H1 (cell line): ENCODE results near the gene FAIM2. TPM values are rescaled to one million over a fixed set of nuclear protein-coding genes. Genes with fewer than 3 reads are reported as not detected.

ENCODE experiments used
- CTCF ChIA-PET: fragments of 300-600 bp; sonication (Branson Sonifier 250); formaldehyde crosslinking; loops from one replicate; lab custom pipeline; 2021; ENCODE audit not compliant: partially characterized antibody; lab: Charles Lee
- POLR2A ChIA-PET: fragments of 300-600 bp; sonication (Branson Sonifier 250); formaldehyde crosslinking; loops from one replicate; lab custom pipeline; 2021; ENCODE audit warnings: inconsistent platforms; ENCODE audit not compliant: partially characterized antibody; lab: Charles Lee
- DNase-seq, 2 experiments: peaks; one replicate each; pipeline versions ENCODE4 v3.0.0 to v3.0.0-alpha.2; 2010 to 2022; ENCODE audit warnings: low spot score in 2 of 2, low read depth in 1 of 2, mixed read lengths in 1 of 2
- FAIRE-seq: peaks from 2 replicates; lab custom pipeline; 2011; peaks lifted over from hg19 to GRCh38; lab: Jason Lieb, UNC
- H2AFZ ChIP-seq: 2 replicates; pipeline ENCODE4 v1.8.1; 2012; ENCODE audit warnings: low read length, inconsistent platforms
- H2AK5ac ChIP-seq: 2 replicates; pipeline ENCODE4 v1.6.1; 2013; ENCODE audit warnings: low read depth, low read length
- H2BK120ac ChIP-seq: replicated peaks from 2 replicates; pipeline ENCODE3; 2013; ENCODE audit warnings: low read depth, low read length, inconsistent platforms
- H2BK12ac ChIP-seq: 2 replicates; pipeline ENCODE4 v1.6.1; 2013; ENCODE audit warnings: low read depth, low read length
- H2BK15ac ChIP-seq: 2 replicates; pipeline ENCODE4 v1.6.1; 2013; ENCODE audit warnings: low read length
- H2BK20ac ChIP-seq: 2 replicates; pipeline ENCODE4 v1.6.1; 2013; ENCODE audit warnings: low read length
- H2BK5ac ChIP-seq: 2 replicates; pipeline ENCODE4 v1.6.1; 2013; ENCODE audit warnings: low read depth, low read length
- H3K14ac ChIP-seq: 2 replicates; pipeline ENCODE4 v1.6.1; 2013; ENCODE audit warnings: inconsistent platforms; ENCODE audit not compliant: insufficient read length
- H3K18ac ChIP-seq: 2 replicates; pipeline ENCODE4 v1.6.1; 2013; ENCODE audit warnings: low read length; ENCODE audit errors: extremely low read depth
- H3K23ac ChIP-seq: 2 replicates; pipeline ENCODE4 v1.6.1; 2013; ENCODE audit warnings: inconsistent platforms; ENCODE audit not compliant: insufficient read length
- H3K23me2 ChIP-seq: 2 replicates; pipeline ENCODE4 v1.6.1; 2013; ENCODE audit warnings: low read depth, low read length
- H3K27ac ChIP-seq: 2 replicates; pipeline ENCODE4 v1.6.1; 2011; ENCODE audit warnings: low read depth, low read length, inconsistent platforms
- H3K27me3 ChIP-seq, 4 experiments: replicated peaks in 1 of 4; 1 replicate in 1 of 4; 2 replicates in 3 of 4; pipeline versions ENCODE4 v1.6.1 to v1.8.1; 2011 to 2013; ENCODE audit warnings: low read length in 3 of 4, mild to moderate bottlenecking in 3 of 4, inconsistent platforms in 2 of 4, mixed read lengths in 2 of 4, moderate library complexity in 1 of 4; ENCODE audit not compliant: control insufficient read depth in 3 of 4, insufficient read depth in 3 of 4; ENCODE audit errors: extremely low read depth in 1 of 4
- H3K36me3 ChIP-seq, 4 experiments: 2 replicates each; pipeline versions ENCODE4 v1.6.1 to v1.8.1; 2011 to 2013; ENCODE audit warnings: mild to moderate bottlenecking in 4 of 4, low read length in 3 of 4, moderate library complexity in 2 of 4, control low read depth in 1 of 4, inconsistent platforms in 1 of 4; ENCODE audit not compliant: insufficient read depth in 4 of 4, control insufficient read depth in 2 of 4
- H3K4ac ChIP-seq: replicated peaks from 2 replicates; pipeline ENCODE3; 2013; ENCODE audit warnings: low read length, low read depth, mixed read lengths, inconsistent platforms; ENCODE audit not compliant: insufficient read length
- H3K4me1 ChIP-seq, 4 experiments: replicated peaks in 1 of 4; 1 replicate in 1 of 4; 2 replicates in 3 of 4; pipeline versions ENCODE4 v1.6.1 to v1.8.1; 2011 to 2013; ENCODE audit warnings: low read length in 3 of 4, inconsistent platforms in 2 of 4, mixed read lengths in 1 of 4; ENCODE audit not compliant: insufficient read depth in 4 of 4, control insufficient read depth in 3 of 4
- H3K4me2 ChIP-seq, 2 experiments: 2 replicates each; pipeline versions ENCODE4 v1.6.1 to v1.8.1; 2011 to 2013; ENCODE audit warnings: low read depth in 2 of 2, low read length in 2 of 2, control low read depth in 1 of 2, inconsistent platforms in 1 of 2, mild to moderate bottlenecking in 1 of 2; ENCODE audit not compliant: insufficient read depth in 1 of 2
- H3K4me3 ChIP-seq, 4 experiments: fragments of 200-600, 300-600 bp in 1 of 4; sonication (generic), shearing (Covaris generic), sonication (Bioruptor Twin) in 1 of 4; 2 replicates each; pipeline versions ENCODE4 v1.5.1 to v1.8.1; 2011 to 2016; ENCODE audit warnings: low read length in 4 of 4, low read depth in 3 of 4, control low read depth in 2 of 4, inconsistent platforms in 2 of 4, mild to moderate bottlenecking in 2 of 4, mixed read lengths in 1 of 4, moderate library complexity in 1 of 4; ENCODE audit not compliant: insufficient read depth in 2 of 4; ENCODE audit errors: extremely low read depth in 1 of 4
- H3K56ac ChIP-seq: replicated peaks from 2 replicates; pipeline ENCODE3; 2013; ENCODE audit warnings: low read depth, mild to moderate bottlenecking, mixed read lengths, low read length, inconsistent platforms; ENCODE audit not compliant: insufficient read length
- H3K79me1 ChIP-seq: 2 replicates; pipeline ENCODE4 v1.6.1; 2013; ENCODE audit warnings: low read depth, low read length, control low read depth
- H3K79me2 ChIP-seq, 2 experiments: 2 replicates each; pipeline versions ENCODE4 v1.6.1 to v1.8.1; 2012 to 2013; ENCODE audit warnings: low read length in 2 of 2, mild to moderate bottlenecking in 2 of 2, inconsistent platforms in 1 of 2; ENCODE audit not compliant: insufficient read depth in 2 of 2, control insufficient read depth in 1 of 2
- H3K9ac ChIP-seq, 4 experiments: replicated peaks in 1 of 4; 1 replicate in 1 of 4; 2 replicates in 3 of 4; pipeline versions ENCODE4 v1.6.1 to v1.8.1; 2011 to 2013; ENCODE audit warnings: low read depth in 3 of 4, low read length in 3 of 4, control low read depth in 2 of 4, mild to moderate bottlenecking in 2 of 4, moderate library complexity in 2 of 4, inconsistent platforms in 1 of 4; ENCODE audit errors: extremely low read depth in 1 of 4
- H3K9me3 ChIP-seq, 2 experiments: 2 replicates each; pipeline versions ENCODE4 v1.6.1 to v1.8.1; 2012 to 2013; ENCODE audit warnings: mild to moderate bottlenecking in 2 of 2, moderate library complexity in 2 of 2, control low read depth in 1 of 2, inconsistent platforms in 1 of 2, low read depth in 1 of 2, low read length in 1 of 2, mixed read lengths in 1 of 2; ENCODE audit not compliant: insufficient read depth in 2 of 2
- H4K20me1 ChIP-seq, 2 experiments: replicated peaks in 1 of 2; 2 replicates each; pipeline versions ENCODE3 to v1.8.1; 2011 to 2013; ENCODE audit warnings: inconsistent platforms in 2 of 2, low read length in 2 of 2, mild to moderate bottlenecking in 1 of 2; ENCODE audit not compliant: insufficient read depth in 2 of 2, control insufficient read depth in 1 of 2
- H4K5ac ChIP-seq: 2 replicates; pipeline ENCODE4 v1.6.1; 2013; ENCODE audit warnings: low read length, low read depth, mixed read lengths, inconsistent platforms; ENCODE audit not compliant: insufficient read length
- H4K8ac ChIP-seq: 2 replicates; pipeline ENCODE4 v1.8.0; 2013; ENCODE audit warnings: mild to moderate bottlenecking, moderate library complexity, low read length, inconsistent platforms; ENCODE audit not compliant: insufficient read depth; ENCODE audit errors: extremely low read depth
- H4K91ac ChIP-seq: replicated peaks from 2 replicates; pipeline ENCODE3; 2013; ENCODE audit warnings: low read length, mixed read lengths, inconsistent platforms; ENCODE audit not compliant: insufficient read length
- BACH1 ChIP-seq: IDR thresholded peaks from 2 replicates; pipeline ENCODE4 v1.6.1; 2012; ENCODE audit warnings: low read length, improper control_type of control experiment
- CEBPB ChIP-seq: IDR thresholded peaks from 2 replicates; pipeline ENCODE4 v1.6.1; 2012; ENCODE audit warnings: low read depth, low read length
- CHD2 ChIP-seq: IDR thresholded peaks from 2 replicates; pipeline ENCODE4 v1.6.1; 2012; ENCODE audit warnings: low read length, improper control_type of control experiment
- CREB1 ChIP-seq: IDR thresholded peaks from 2 replicates; pipeline ENCODE4 v1.6.1; 2012; ENCODE audit warnings: inconsistent platforms
- KDM1A ChIP-seq: fragments of 200-600, 300-600 bp; sonication (generic); IDR thresholded peaks from 2 replicates; pipeline ENCODE4 v1.7.1; 2016; ENCODE audit warnings: mild to moderate bottlenecking, low read length, borderline replicate concordance
- POLR2A ChIP-seq, 2 experiments: IDR thresholded peaks; 1 replicate in 1 of 2; 2 replicates in 1 of 2; pipeline ENCODE4 v1.6.1; 2011; ENCODE audit warnings: low read depth in 2 of 2, low read length in 2 of 2, mild to moderate bottlenecking in 2 of 2; ENCODE audit errors: control extremely low read depth in 1 of 2
- RAD21 ChIP-seq, 2 experiments: IDR thresholded peaks in 1 of 2; conservative IDR thresholded peaks in 1 of 2; 2 replicates each; pipeline ENCODE4 v1.6.1; 2011; ENCODE audit warnings: low read depth in 2 of 2, low read length in 2 of 2, improper control_type of control experiment in 1 of 2, inconsistent platforms in 1 of 2, mild to moderate bottlenecking in 1 of 2, moderate library complexity in 1 of 2
- RNF2 ChIP-seq: fragments of 200-900, 300-1000 bp; sonication (generic); IDR thresholded peaks from 2 replicates; pipeline ENCODE4 v1.7.1; 2016; ENCODE audit warnings: borderline replicate concordance, low read depth, mild to moderate bottlenecking, antibody characterized with exemption, low read length; ENCODE audit not compliant: poor library complexity, severe bottlenecking; ENCODE audit errors: missing control alignments
- SAP30 ChIP-seq: fragments of 300-600 bp; sonication (generic); IDR thresholded peaks from 2 replicates; pipeline ENCODE4 v1.7.1; 2012; ENCODE audit warnings: low read length, moderate library complexity, mild to moderate bottlenecking, inconsistent platforms; ENCODE audit not compliant: insufficient read depth, insufficient replicate concordance
- SIRT6 ChIP-seq: IDR thresholded peaks from one replicate; pipeline ENCODE4 v1.7.1; 2012; ENCODE audit warnings: low read length, inconsistent platforms
- SIX5 ChIP-seq: IDR thresholded peaks from 2 replicates; pipeline ENCODE4 v1.6.1; 2011; ENCODE audit warnings: mild to moderate bottlenecking, low read depth, low read length
- WGBS, 2 experiments: shearing (Covaris generic) in 1 of 2; methylation state at CpG; one replicate each; pipeline versions ENCODE4 v1.1.6 to v1.1.7; 2013 to 2015; ENCODE audit warnings: low lambda C conversion rate in 2 of 2, mixed read lengths in 2 of 2, inconsistent platforms in 1 of 2, low coverage in 1 of 2, missing lambda C conversion rate in 1 of 2; ENCODE audit not compliant: insufficient replicate concordance in 2 of 2, insufficient coverage in 1 of 2, insufficient read length in 1 of 2; ENCODE audit errors: extremely low coverage in 1 of 2, missing lambda C conversion rate in 1 of 2; 5-methylcytosine and 5-hydroxymethylcytosine counted together
- polyA plus RNA-seq, 7 experiments: library from polyadenylated mRNA; depleted of rRNA in 3 of 7; stranded (reverse) in 5 of 7; unstranded in 2 of 7; fragments of >200 nt in 5 of 7; fragments of 200-250 nt in 2 of 7; gene quantifications; 1 replicate in 5 of 7; 2 replicates in 1 of 7; 4 replicates in 1 of 7; pipeline versions ENCODE4 v1.2.1 to v1.2.3, GENCODE V29; 2011 to 2013; ENCODE audit warnings: missing spikeins in 2 of 7, mixed read lengths in 2 of 7
- total RNA-seq: library from RNA; stranded (reverse); fragmentation: NEBNext Ultra II Directional; extraction: Animal tissue kit (Norgen Biotek cat#: 25700); gene quantifications from 2 replicates; pipeline ENCODE4 v1.2.1, GENCODE V29; 2021
- TF ChIP-seq, protein P1 (sequence below), 3 experiments: IDR thresholded peaks; 1 replicate in 2 of 3; 2 replicates in 1 of 3; pipeline versions ENCODE4 v1.5.1 to v1.6.1; 2011; ENCODE audit warnings: low read length in 3 of 3, mild to moderate bottlenecking in 3 of 3, inconsistent platforms in 2 of 3, low read depth in 1 of 3, moderate library complexity in 1 of 3; ENCODE audit not compliant: insufficient read depth in 1 of 3; ENCODE audit errors: control extremely low read depth in 1 of 3

Gene FAIM2
- total and polyA plus RNA-seq, 2 of the 8 experiments (the other 6 are each of a cell fraction or from before 2014, with no cell fraction given) = 0.89 to 1.3 TPM

- no peak for DNase-seq
- H3K79me2 ChIP-seq = no peaks in the 10 kb centered on the region
- H3K9me3 ChIP-seq = no peaks in the 10 kb centered on the region
- H3K4me2 ChIP-seq = no peak overlapping the region
- H2BK20ac ChIP-seq = no peak overlapping the region; the same call in 1 of the 2 replicates
- H2AFZ ChIP-seq = no peak overlapping the region
- H3K4ac ChIP-seq = no peak overlapping the region
- no peaks in the 10 kb centered on the region for H3K79me1 ChIP-seq
- H3K27ac ChIP-seq = no peak overlapping the region
- no peak overlapping the region for H3K18ac ChIP-seq
- ChIA-PET POLR2A (no interaction called here), CTCF (interaction anchor here (0.9 to 5.1 kb wide), 11 partner anchors 9 to 166 kb away, joined by 3 to 37 read pairs (median 4); no protein-coding TSS in a partner anchor)
- WGBS, 2 experiments = 88% methylated on average over 5 of the region's 5 CpGs; no CpG with 5 or more reads in 1 of the 2 experiments
- no peak overlapping the region for H3K9ac ChIP-seq
- peaks cover 3 to 17% (median 4%) of the 10 kb centered on the region in 4 experiments; a peak in 6 of 7 replicates for H3K4me1 ChIP-seq
- H3K23ac ChIP-seq = no peak overlapping the region
- H4K8ac ChIP-seq = no peak overlapping the region
- no peak overlapping the region for H3K56ac ChIP-seq
- H3K23me2 ChIP-seq = no peaks in the 10 kb centered on the region; the same call in 1 of the 2 replicates
- no peak overlapping the region for H2AK5ac ChIP-seq
- no peak overlapping the region for H4K91ac ChIP-seq
- no peak overlapping the region for H2BK12ac ChIP-seq
- FAIRE-seq = no peak
- H2BK120ac ChIP-seq = no peak overlapping the region
- H4K20me1 ChIP-seq = peaks cover 0 to 1% of the 10 kb centered on the region in 2 experiments
- H4K5ac ChIP-seq = no peak overlapping the region
- no peak overlapping the region for H2BK15ac ChIP-seq
- H3K4me3 ChIP-seq = no peak overlapping the region
- no peak overlapping the region for H3K14ac ChIP-seq
- H3K36me3 ChIP-seq = no peaks in the 10 kb centered on the region
- H3K27me3 ChIP-seq = peaks cover 0 to 3% (median 0%) of the 10 kb centered on the region in 4 experiments; a peak in 1 of 7 replicates
- no peak overlapping the region for H2BK5ac ChIP-seq
- TF ChIP-seq, protein P1, sequence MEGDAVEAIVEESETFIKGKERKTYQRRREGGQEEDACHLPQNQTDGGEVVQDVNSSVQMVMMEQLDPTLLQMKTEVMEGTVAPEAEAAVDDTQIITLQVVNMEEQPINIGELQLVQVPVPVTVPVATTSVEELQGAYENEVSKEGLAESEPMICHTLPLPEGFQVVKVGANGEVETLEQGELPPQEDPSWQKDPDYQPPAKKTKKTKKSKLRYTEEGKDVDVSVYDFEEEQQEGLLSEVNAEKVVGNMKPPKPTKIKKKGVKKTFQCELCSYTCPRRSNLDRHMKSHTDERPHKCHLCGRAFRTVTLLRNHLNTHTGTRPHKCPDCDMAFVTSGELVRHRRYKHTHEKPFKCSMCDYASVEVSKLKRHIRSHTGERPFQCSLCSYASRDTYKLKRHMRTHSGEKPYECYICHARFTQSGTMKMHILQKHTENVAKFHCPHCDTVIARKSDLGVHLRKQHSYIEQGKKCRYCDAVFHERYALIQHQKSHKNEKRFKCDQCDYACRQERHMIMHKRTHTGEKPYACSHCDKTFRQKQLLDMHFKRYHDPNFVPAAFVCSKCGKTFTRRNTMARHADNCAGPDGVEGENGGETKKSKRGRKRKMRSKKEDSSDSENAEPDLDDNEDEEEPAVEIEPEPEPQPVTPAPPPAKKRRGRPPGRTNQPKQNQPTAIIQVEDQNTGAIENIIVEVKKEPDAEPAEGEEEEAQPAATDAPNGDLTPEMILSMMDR (IDR thresholded peaks at IDR 0.05; ENCODE audit: control extremely low read depth in 1 of 3, insufficient read depth in 1 of 3, low read depth in 1 of 3, low read length in 3 of 3) = no peak
- no peak for TF ChIP-seq SAP30
- no peak for TF ChIP-seq SIX5
- no peak for TF ChIP-seq RAD21 (IDR thresholded peaks at IDR 0.05 in 1 of 2, conservative IDR thresholded peaks at IDR 0.05 in 1 of 2; ENCODE audit: low read depth in 2 of 2, low read length in 2 of 2)
- no peak for TF ChIP-seq CHD2
- no peak for TF ChIP-seq CEBPB
- TF ChIP-seq RNF2 = no peak
- no peak for TF ChIP-seq POLR2A (IDR thresholded peaks at IDR 0.05; ENCODE audit: control extremely low read depth in 1 of 2, low read depth in 2 of 2, low read length in 2 of 2)
- TF ChIP-seq KDM1A = no peak
- no peak for TF ChIP-seq BACH1
- TF ChIP-seq CREB1 = no peak
- no peak for TF ChIP-seq SIRT6
These were observed 40.3 kb upstream of the FAIM2 start for GRCh38 chr12:49944046-49944445.
